ENCODE results near the gene APOL2.
"Not testable (repeated sequence)": the region's sequence is repeated elsewhere in the genome, so short reads cannot be mapped to it uniquely, and the experiment has no call there.

The APOL2 gene

DNA sequence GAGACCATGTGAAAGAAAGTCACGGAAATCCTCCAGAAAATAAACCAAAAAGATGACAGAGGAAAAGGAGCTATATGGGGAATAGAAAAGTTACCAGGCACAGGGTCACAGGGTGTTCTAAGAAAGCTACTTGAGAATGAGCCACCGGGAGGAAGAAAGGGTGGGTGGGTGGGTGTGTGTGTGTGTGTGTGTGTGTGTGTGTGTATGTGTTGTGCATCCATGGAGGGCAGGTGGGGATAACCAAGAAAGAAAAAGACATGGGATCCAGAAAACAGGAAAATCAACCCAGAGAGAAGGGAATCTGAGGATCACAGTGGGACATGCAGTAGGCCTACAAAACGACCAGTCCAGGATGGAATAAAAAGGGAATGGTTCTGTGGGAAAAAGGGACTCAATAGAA, 3.7 kb downstream of the APOL2 start:
- Mint-ChIP-seq H3K27ac (peak overlapping the region in 2 of 3 experiments; percentile 51 to 69), H3K4me1 (peaks cover 55% of the 10 kb centered on the region), H3K36me3 (ENCODE audit: low read depth) (peaks cover 46% of the 10 kb centered on the region), H3K27me3 (ENCODE audit: low read depth) (no peaks in the 10 kb centered on the region), H3K9me3 (peaks cover 2% of the 10 kb centered on the region), H3K4me3 (peak overlapping the region; percentile 10 to 71 (median 65))
- no peak for TF ChIP-seq CTCF (IDR thresholded peaks at IDR 0.05; ENCODE audit: unreplicated experiment in 3 of 3)

GRCh38 chr22:36234919-36235318, 4.4 kb downstream of the APOL2 start:
- TF ChIP-seq CTCF (IDR thresholded peaks at IDR 0.05; ENCODE audit: unreplicated experiment in 3 of 3), result no peak
- Mint-ChIP-seq H3K9me3 (peaks cover 2% of the 10 kb centered on the region), H3K36me3 (ENCODE audit: low read depth) (peaks cover 49% of the 10 kb centered on the region), H3K4me1 (peaks cover 52% of the 10 kb centered on the region), H3K27me3 (ENCODE audit: low read depth) (no peaks in the 10 kb centered on the region), H3K4me3 (peak overlapping the region in 1 of 3 experiments; percentile 6), H3K27ac (peak overlapping the region; percentile 9 to 51 (median 44))

GRCh38 chr22:36234213-36234612, 5.1 kb downstream of the APOL2 start:
- H3K4me1 Mint-ChIP-seq, result peaks cover 48% of the 10 kb centered on the region
- H3K27me3 Mint-ChIP-seq (ENCODE audit: low read depth), result no peaks in the 10 kb centered on the region
- H3K4me3 Mint-ChIP-seq, result peak overlapping the region in 1 of 3 experiments; percentile 17
- TF ChIP-seq CTCF (IDR thresholded peaks at IDR 0.05; ENCODE audit: unreplicated experiment in 3 of 3), result no peak
- H3K27ac Mint-ChIP-seq, result peak overlapping the region; percentile 23 to 49 (median 44)
- H3K36me3 Mint-ChIP-seq (ENCODE audit: low read depth), result peaks cover 50% of the 10 kb centered on the region
- peaks cover 2% of the 10 kb centered on the region for H3K9me3 Mint-ChIP-seq

- peak overlapping the region; percentile 23 to 49 (median 44) for H3K27ac Mint-ChIP-seq
- H3K4me1 Mint-ChIP-seq, result peaks cover 46% of the 10 kb centered on the region
- no peak for TF ChIP-seq CTCF (IDR thresholded peaks at IDR 0.05; ENCODE audit: unreplicated experiment in 3 of 3)
- H3K27me3 Mint-ChIP-seq (ENCODE audit: low read depth), result no peaks in the 10 kb centered on the region
- peaks cover 2% of the 10 kb centered on the region for H3K9me3 Mint-ChIP-seq
- H3K36me3 Mint-ChIP-seq (ENCODE audit: low read depth), result peaks cover 53% of the 10 kb centered on the region
- H3K4me3 Mint-ChIP-seq, result no peak overlapping the region
Observed at GRCh38 chr22:36233796-36234195, 5.5 kb downstream of the APOL2 start.

GRCh38 chr22:36232715-36233401, 6.5 kb downstream of the APOL2 start:
- H3K4me3 Mint-ChIP-seq, result no peak overlapping the region
- H3K4me1 Mint-ChIP-seq, result peaks cover 37% of the 10 kb centered on the region
- H3K27me3 Mint-ChIP-seq (ENCODE audit: low read depth), result no peaks in the 10 kb centered on the region
- TF ChIP-seq CTCF (IDR thresholded peaks at IDR 0.05; ENCODE audit: unreplicated experiment in 3 of 3), result no peak
- H3K36me3 Mint-ChIP-seq (ENCODE audit: low read depth), result peaks cover 61% of the 10 kb centered on the region
- H3K9me3 Mint-ChIP-seq, result peaks cover 2% of the 10 kb centered on the region
- H3K27ac Mint-ChIP-seq, result no peak overlapping the region

GRCh38 chr22:36231051-36231450, 8.3 kb downstream of the APOL2 start:
- not testable (repeated sequence) for H3K4me3 Mint-ChIP-seq; H3K27me3 Mint-ChIP-seq (ENCODE audit: low read depth); H3K27ac Mint-ChIP-seq; H3K9me3 Mint-ChIP-seq
- Mint-ChIP-seq H3K4me1 (peaks cover 28% of the 10 kb centered on the region), H3K36me3 (ENCODE audit: low read depth) (peaks cover 61% of the 10 kb centered on the region)

DNA sequence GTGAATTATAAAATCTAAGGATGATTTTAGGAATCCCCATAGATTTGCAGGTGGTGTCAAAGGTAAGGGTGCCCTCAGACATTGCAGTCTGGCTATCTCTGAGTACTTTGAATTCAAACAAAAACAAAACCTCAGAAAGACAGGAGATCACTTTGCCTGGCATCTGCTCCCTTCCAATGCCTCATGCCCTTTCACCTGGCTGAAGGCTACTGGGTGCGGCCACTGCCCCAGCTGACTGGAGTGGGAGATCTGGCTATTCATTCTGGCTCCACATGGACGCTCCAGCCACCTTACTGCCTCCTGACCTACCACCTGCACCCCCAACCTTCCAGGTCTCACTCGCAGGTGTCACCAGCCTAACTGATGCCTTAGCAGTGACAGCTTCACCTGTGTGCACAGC, 9.7 kb downstream of the APOL2 start:
- not testable (repeated sequence) for H3K9me3 Mint-ChIP-seq; H3K27me3 Mint-ChIP-seq (ENCODE audit: low read depth); H3K4me3 Mint-ChIP-seq; H3K27ac Mint-ChIP-seq
- H3K4me1 Mint-ChIP-seq, result peaks cover 14% of the 10 kb centered on the region
- peaks cover 50% of the 10 kb centered on the region for H3K36me3 Mint-ChIP-seq (ENCODE audit: low read depth)

Measured in nephron (organoid).